Activated CD8-positive, alpha-beta T cell treated with anti-CD3 and anti-CD28 coated beads, Interleukin-2, amount 10 ng/mL, durations not matched to agents 7 days and 5 days (primary cell): ENCODE measurements around the gene MRPS33. TPM values are rescaled to one million over a fixed set of nuclear protein-coding genes. Genes with fewer than 3 reads are reported as not detected.

Experiments used
- ATAC-seq: fragments of 150-1000 bp; cut with Tn5 transposase; one replicate; pipeline ENCODE4 v1.10.0; 2021; ENCODE audit warnings: moderate library complexity
- CTCF ChIA-PET: fragments of 350-600 bp; sonication (Branson Sonifier 250); formaldehyde crosslinking; loops from one replicate; lab custom pipeline; 2021; ENCODE audit warnings: antibody characterized with exemption; lab: Charles Lee
- POLR2A ChIA-PET: fragments of 350-600 bp; sonication (Branson Sonifier 250); formaldehyde crosslinking; loops from one replicate; lab custom pipeline; 2021; ENCODE audit warnings: antibody characterized with exemption; lab: Charles Lee
- DNase-seq: peaks from one replicate; pipeline ENCODE4 v3.0.0-alpha.2; 2020
- H3K27ac Mint-ChIP-seq: one replicate; pipeline ENCODE4 v1.8.0; 2021; ENCODE audit warnings: mild to moderate bottlenecking, mixed read lengths
- H3K27me3 Mint-ChIP-seq: one replicate; pipeline ENCODE4 v1.8.0; 2021; ENCODE audit warnings: low read depth, mixed read lengths
- H3K36me3 Mint-ChIP-seq: one replicate; pipeline ENCODE4 v1.8.0; 2021; ENCODE audit warnings: low read depth, mixed read lengths
- H3K4me1 Mint-ChIP-seq: one replicate; pipeline ENCODE4 v1.8.0; 2021; ENCODE audit warnings: low read depth, mixed read lengths
- H3K4me3 Mint-ChIP-seq: one replicate; pipeline ENCODE4 v1.8.0; 2021; ENCODE audit warnings: mild to moderate bottlenecking, mixed read lengths
- H3K9me3 Mint-ChIP-seq: one replicate; pipeline ENCODE4 v1.8.0; 2022; ENCODE audit warnings: mixed read lengths; ENCODE audit not compliant: insufficient read depth
- total RNA-seq, 2 experiments: library from RNA; stranded (reverse); gene quantifications; one replicate each; pipeline ENCODE4 v1.2.3, GENCODE V29; 2021

The MRPS33 gene
- total RNA-seq, 2 experiments from 2014 or later: 58.1 to 62.9 TPM

GRCh38 chr7:141011443-141011842 lies 3.3 kb downstream of the MRPS33 start:
- ATAC-seq (no peak), DNase-seq (no peak)
- Mint-ChIP-seq H3K4me3 (no peak overlapping the region), H3K4me1 (peaks cover 34% of the 10 kb centered on the region), H3K9me3 (peaks cover 5% of the 10 kb centered on the region), H3K27me3 (peaks cover 1% of the 10 kb centered on the region), H3K36me3 (peaks cover 26% of the 10 kb centered on the region), H3K27ac (no peak overlapping the region)
- ChIA-PET CTCF (interaction anchor here (0.6 to 6.5 kb wide), 15 partner anchors 8 to 534 kb away, joined by 3 to 97 read pairs (median 3); partner anchors contain the start of gene BRAF), POLR2A (no interaction called here)

- Mint-ChIP-seq H3K27ac (no peak overlapping the region), H3K4me1 (no peaks in the 10 kb centered on the region), H3K27me3 (peaks cover 3% of the 10 kb centered on the region), H3K36me3 (peaks cover 20% of the 10 kb centered on the region), H3K9me3 (no peaks in the 10 kb centered on the region), H3K4me3 (no peak overlapping the region)
- POLR2A ChIA-PET: no interaction called here
- DNase-seq (no peak), ATAC-seq (no peak)
- CTCF ChIA-PET: interaction anchor here (1.4 kb wide), 1 partner anchor 8 kb away, joined by 4 read pairs; no protein-coding TSS in a partner anchor
These were observed 11.3 kb downstream of the MRPS33 start for GRCh38 chr7:141003172-141004065.

- peaks cover 6% of the 10 kb centered on the region for H3K27me3 Mint-ChIP-seq
- no peaks in the 10 kb centered on the region for H3K4me1 Mint-ChIP-seq
- peaks cover 10% of the 10 kb centered on the region for H3K36me3 Mint-ChIP-seq
- no peak overlapping the region for H3K4me3 Mint-ChIP-seq
- no peak overlapping the region for H3K27ac Mint-ChIP-seq
- DNase-seq (no peak), ATAC-seq (no peak)
- CTCF ChIA-PET: interaction anchor here (0.9 to 1.6 kb wide), 3 partner anchors 12 to 326 kb away, joined by 4 to 6 read pairs (median 4); no protein-coding TSS in a partner anchor
- POLR2A ChIA-PET: no interaction called here
- no peaks in the 10 kb centered on the region for H3K9me3 Mint-ChIP-seq
These were observed 13.2 kb downstream of the MRPS33 start for GRCh38 chr7:141001546-141001945.

- no peaks in the 10 kb centered on the region for H3K4me1 Mint-ChIP-seq
- no peak for DNase-seq
- ChIA-PET POLR2A (no interaction called here), CTCF (interaction anchor here (0.9 to 1.6 kb wide), 3 partner anchors 13 to 326 kb away, joined by 4 to 6 read pairs (median 4); no protein-coding TSS in a partner anchor)
- no peak overlapping the region for H3K27ac Mint-ChIP-seq
- no peaks in the 10 kb centered on the region for H3K9me3 Mint-ChIP-seq
- H3K4me3 Mint-ChIP-seq: no peak overlapping the region
- ATAC-seq: no peak
- H3K27me3 Mint-ChIP-seq: peaks cover 6% of the 10 kb centered on the region
- H3K36me3 Mint-ChIP-seq: peaks cover 7% of the 10 kb centered on the region
These were observed 13.6 kb downstream of the MRPS33 start for GRCh38 chr7:141001122-141001521.

GRCh38 chr7:140998715-140999114 lies 16.0 kb downstream of the MRPS33 start:
- no peaks in the 10 kb centered on the region for H3K9me3 Mint-ChIP-seq

GRCh38 chr7:140992422-140992821 lies 22.3 kb downstream of the MRPS33 start:
- no peaks in the 10 kb centered on the region for H3K36me3 Mint-ChIP-seq
- DNase-seq (no peak), ATAC-seq (no peak)
- ChIA-PET POLR2A (interaction anchor here (0.8 kb wide), 1 partner anchor 22 kb away, joined by 4 read pairs; the partner anchor contains the start of gene MRPS33), CTCF (no interaction called here)
- no peak overlapping the region for H3K4me3 Mint-ChIP-seq
- no peaks in the 10 kb centered on the region for H3K27me3 Mint-ChIP-seq
- no peaks in the 10 kb centered on the region for H3K9me3 Mint-ChIP-seq
- H3K27ac Mint-ChIP-seq: no peak overlapping the region
- H3K4me1 Mint-ChIP-seq: no peaks in the 10 kb centered on the region

More at GRCh38 chr7:140998715-140999114, 16.0 kb downstream of the MRPS33 start:
- Mint-ChIP-seq H3K27me3 (peaks cover 6% of the 10 kb centered on the region), H3K4me1 (no peaks in the 10 kb centered on the region), H3K27ac (no peak overlapping the region), H3K4me3 (no peak overlapping the region), H3K36me3 (no peaks in the 10 kb centered on the region)
- POLR2A ChIA-PET: no interaction called here
- no peak for DNase-seq
- ATAC-seq: no peak
- CTCF ChIA-PET: no interaction called here

GRCh38 chr7:140990193-140990962 lies 24.4 kb downstream of the MRPS33 start:
- Mint-ChIP-seq H3K36me3 (no peaks in the 10 kb centered on the region), H3K27me3 (no peaks in the 10 kb centered on the region), H3K4me3 (no peak overlapping the region), H3K9me3 (no peaks in the 10 kb centered on the region), H3K4me1 (no peaks in the 10 kb centered on the region), H3K27ac (no peak overlapping the region)
- ATAC-seq (no peak), DNase-seq (no peak)
- ChIA-PET POLR2A (no interaction called here), CTCF (no interaction called here)

- Mint-ChIP-seq H3K4me3 (no peak overlapping the region), H3K9me3 (peaks cover 5% of the 10 kb centered on the region), H3K27ac (no peak overlapping the region), H3K4me1 (no peaks in the 10 kb centered on the region), H3K36me3 (no peaks in the 10 kb centered on the region), H3K27me3 (no peaks in the 10 kb centered on the region)
- CTCF ChIA-PET: no interaction called here
- ATAC-seq: no peak
- no peak for DNase-seq
- POLR2A ChIA-PET: no interaction called here
These were observed 25.7 kb downstream of the MRPS33 start for GRCh38 chr7:140989068-140989467.

GRCh38 chr7:140983802-140984201 lies 30.9 kb downstream of the MRPS33 start:
- DNase-seq (no peak), ATAC-seq (no peak)
- ChIA-PET POLR2A (interaction anchor here (1.0 kb wide), 1 partner anchor 31 kb away, joined by 3 read pairs; the partner anchor contains the start of gene MRPS33), CTCF (interaction anchor here (1.2 to 3.8 kb wide), 5 partner anchors 27 to 261 kb away, joined by 4 to 40 read pairs (median 4); no protein-coding TSS in a partner anchor)
- H3K27ac Mint-ChIP-seq: no peak overlapping the region
- peaks cover 11% of the 10 kb centered on the region for H3K27me3 Mint-ChIP-seq
- no peak overlapping the region for H3K4me3 Mint-ChIP-seq
- H3K9me3 Mint-ChIP-seq: peaks cover 5% of the 10 kb centered on the region
- no peaks in the 10 kb centered on the region for H3K36me3 Mint-ChIP-seq
- no peaks in the 10 kb centered on the region for H3K4me1 Mint-ChIP-seq

GRCh38 chr7:140982508-140982907 lies 32.2 kb downstream of the MRPS33 start:
- Mint-ChIP-seq H3K36me3 (no peaks in the 10 kb centered on the region), H3K27me3 (peaks cover 11% of the 10 kb centered on the region), H3K4me3 (no peak overlapping the region), H3K4me1 (no peaks in the 10 kb centered on the region), H3K27ac (no peak overlapping the region), H3K9me3 (peaks cover 5% of the 10 kb centered on the region)
- no peak for DNase-seq
- ATAC-seq: no peak
- CTCF ChIA-PET: interaction anchor here (1.1 to 3.8 kb wide), 4 partner anchors 166 to 260 kb away, joined by 4 to 40 read pairs (median 4); no protein-coding TSS in a partner anchor
- POLR2A ChIA-PET: interaction anchor here (0.6 kb wide), 1 partner anchor 309 kb away, joined by 3 read pairs; no protein-coding TSS in a partner anchor

GRCh38 chr7:140981951-140982350 lies 32.8 kb downstream of the MRPS33 start:
- Mint-ChIP-seq H3K36me3 (no peaks in the 10 kb centered on the region), H3K4me1 (no peaks in the 10 kb centered on the region), H3K4me3 (no peak overlapping the region), H3K27me3 (peaks cover 11% of the 10 kb centered on the region), H3K9me3 (peaks cover 5% of the 10 kb centered on the region), H3K27ac (no peak overlapping the region)
- ChIA-PET CTCF (interaction anchor here (1.1 to 3.8 kb wide), 3 partner anchors 165 to 171 kb away, joined by 4 to 40 read pairs (median 4); no protein-coding TSS in a partner anchor), POLR2A (no interaction called here)
- ATAC-seq (no peak), DNase-seq (no peak)
